ENCODE data around the gene NTF4. TPM values are rescaled to one million over a fixed set of nuclear protein-coding genes. Genes with fewer than 3 reads are reported as not detected.

Gene NTF4, protein sequence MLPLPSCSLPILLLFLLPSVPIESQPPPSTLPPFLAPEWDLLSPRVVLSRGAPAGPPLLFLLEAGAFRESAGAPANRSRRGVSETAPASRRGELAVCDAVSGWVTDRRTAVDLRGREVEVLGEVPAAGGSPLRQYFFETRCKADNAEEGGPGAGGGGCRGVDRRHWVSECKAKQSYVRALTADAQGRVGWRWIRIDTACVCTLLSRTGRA
- total RNA-seq (ENCODE audit: low replicate concordance): 3.9 and 5.2 TPM in 2 replicates
- long read RNA-seq: 0 reads

DNA sequence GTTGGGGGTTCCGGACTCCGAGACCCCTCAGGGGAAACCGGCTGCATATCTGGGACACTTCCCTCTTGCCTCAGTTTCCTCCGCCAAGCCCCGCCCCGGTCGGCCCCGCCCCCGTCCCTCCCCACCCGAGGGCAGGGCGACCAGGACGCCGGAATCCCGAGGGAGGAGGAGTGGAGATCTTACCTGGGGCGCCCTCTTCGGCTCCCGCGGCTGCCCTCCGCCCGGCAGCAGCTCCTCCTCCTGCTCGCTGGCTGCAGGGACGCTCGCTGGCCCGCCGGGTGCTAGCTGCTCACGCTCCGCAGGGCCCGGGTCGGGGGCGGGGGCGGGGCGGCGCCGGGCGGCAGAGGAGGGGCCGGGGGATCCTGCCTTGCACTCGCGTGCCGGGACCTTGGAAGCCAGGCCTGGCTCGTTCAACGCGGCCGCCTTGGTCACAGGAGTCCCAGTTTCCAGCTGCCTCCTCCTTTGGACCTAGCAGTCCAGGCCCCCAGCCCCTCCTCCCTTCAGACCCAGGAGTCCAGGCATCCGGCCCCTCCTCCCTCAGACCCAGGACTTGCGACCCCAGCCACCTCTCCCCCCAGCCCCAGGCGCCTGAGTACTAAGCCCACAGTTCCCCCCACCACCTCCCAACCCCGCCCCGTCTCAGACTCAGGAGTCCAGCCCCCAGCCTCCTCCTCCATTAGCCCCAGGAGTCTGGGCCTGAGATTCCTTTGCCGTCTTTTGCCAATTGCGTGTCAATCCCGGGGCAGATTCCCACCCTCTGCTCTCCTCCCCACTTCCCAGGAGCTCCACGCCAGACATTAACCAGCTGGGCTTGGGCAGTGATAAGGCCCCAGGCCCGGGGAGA lies at the start of gene NTF4:
TSS of gene NTF4 (minus strand) at position 51 of the 844 bp plus-strand sequence. CDS start 2,821 bp downstream, outside the sequence.
- Mint-ChIP-seq H3K27ac (no peak within 1 kb of the TSS), H3K36me3 (no peaks in the 10 kb centered on the region), H3K4me1 (ENCODE audit: unreplicated experiment) (peaks cover 20% of the 10 kb centered on the region), H3K4me3 (peak within 1 kb of the TSS; percentile 67), H3K9me3 (peaks cover 5% of the 10 kb centered on the region), H3K27me3 (peaks cover 38% of the 10 kb centered on the region)
- TF ChIP-seq, protein P1, sequence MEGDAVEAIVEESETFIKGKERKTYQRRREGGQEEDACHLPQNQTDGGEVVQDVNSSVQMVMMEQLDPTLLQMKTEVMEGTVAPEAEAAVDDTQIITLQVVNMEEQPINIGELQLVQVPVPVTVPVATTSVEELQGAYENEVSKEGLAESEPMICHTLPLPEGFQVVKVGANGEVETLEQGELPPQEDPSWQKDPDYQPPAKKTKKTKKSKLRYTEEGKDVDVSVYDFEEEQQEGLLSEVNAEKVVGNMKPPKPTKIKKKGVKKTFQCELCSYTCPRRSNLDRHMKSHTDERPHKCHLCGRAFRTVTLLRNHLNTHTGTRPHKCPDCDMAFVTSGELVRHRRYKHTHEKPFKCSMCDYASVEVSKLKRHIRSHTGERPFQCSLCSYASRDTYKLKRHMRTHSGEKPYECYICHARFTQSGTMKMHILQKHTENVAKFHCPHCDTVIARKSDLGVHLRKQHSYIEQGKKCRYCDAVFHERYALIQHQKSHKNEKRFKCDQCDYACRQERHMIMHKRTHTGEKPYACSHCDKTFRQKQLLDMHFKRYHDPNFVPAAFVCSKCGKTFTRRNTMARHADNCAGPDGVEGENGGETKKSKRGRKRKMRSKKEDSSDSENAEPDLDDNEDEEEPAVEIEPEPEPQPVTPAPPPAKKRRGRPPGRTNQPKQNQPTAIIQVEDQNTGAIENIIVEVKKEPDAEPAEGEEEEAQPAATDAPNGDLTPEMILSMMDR (conservative IDR thresholded peaks at IDR 0.05): no peak
- DNase-seq (ENCODE audit: extremely low spot score, unreplicated experiment): peak; percentile 78

DNA sequence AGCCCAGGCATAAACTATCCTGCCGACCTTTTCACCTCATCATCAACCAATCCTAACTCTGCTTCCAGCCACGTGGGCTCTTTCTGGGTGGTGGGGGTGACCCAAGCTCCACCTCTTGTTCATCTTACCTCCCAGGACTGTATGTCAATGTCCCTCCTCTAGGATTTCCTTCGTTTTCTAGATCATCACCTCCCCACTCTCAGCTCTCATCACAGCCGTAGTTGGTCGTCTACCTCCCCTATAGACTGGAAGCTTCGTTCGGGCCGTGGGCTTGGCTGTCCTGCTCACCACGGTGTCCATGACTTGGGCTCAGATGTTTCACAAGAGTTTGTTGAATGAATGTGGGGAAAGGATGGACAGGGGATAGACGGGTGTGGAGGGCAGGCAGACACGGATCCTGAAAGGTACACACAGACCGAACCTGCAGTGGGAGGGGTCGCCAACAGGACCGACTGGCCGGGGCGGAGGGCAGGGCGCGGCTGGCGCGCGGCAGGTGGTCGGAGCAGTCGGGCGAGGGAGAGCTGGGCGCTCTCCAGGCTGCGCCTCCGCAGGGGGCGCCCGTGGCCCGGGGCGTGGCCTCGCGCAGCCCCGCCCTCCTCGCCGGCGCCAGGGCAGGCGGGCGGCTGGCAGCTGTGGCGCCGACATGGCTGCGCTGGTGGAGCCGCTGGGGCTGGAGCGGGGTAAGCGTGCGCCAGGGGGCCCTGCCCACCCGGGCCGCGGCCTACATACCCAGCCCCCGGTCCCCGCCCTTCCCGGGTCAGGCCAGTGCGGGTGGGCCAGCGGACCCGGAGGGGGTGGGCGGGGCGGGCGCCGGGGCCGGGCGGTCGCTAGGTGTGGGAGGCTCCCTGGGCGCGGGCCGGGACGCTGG lies 49.4 kb upstream of the NTF4 start, which contains the start of gene LIN7B:
TSS of gene LIN7B (plus strand) at position 609 of the 868 bp plus-strand sequence. CDS start at position 644, 35 bp downstream.
- Mint-ChIP-seq H3K27ac (peak within 1 kb of the TSS; percentile 86), H3K9me3 (no peaks in the 10 kb centered on the region), H3K36me3 (peaks cover 3% of the 10 kb centered on the region), H3K27me3 (no peaks in the 10 kb centered on the region), H3K4me3 (peak within 1 kb of the TSS; percentile 90), H3K4me1 (ENCODE audit: unreplicated experiment) (peaks cover 34% of the 10 kb centered on the region)
- DNase-seq (ENCODE audit: extremely low spot score, unreplicated experiment): no peak
- TF ChIP-seq, protein P1 (conservative IDR thresholded peaks at IDR 0.05): peak; percentile 53

DNA sequence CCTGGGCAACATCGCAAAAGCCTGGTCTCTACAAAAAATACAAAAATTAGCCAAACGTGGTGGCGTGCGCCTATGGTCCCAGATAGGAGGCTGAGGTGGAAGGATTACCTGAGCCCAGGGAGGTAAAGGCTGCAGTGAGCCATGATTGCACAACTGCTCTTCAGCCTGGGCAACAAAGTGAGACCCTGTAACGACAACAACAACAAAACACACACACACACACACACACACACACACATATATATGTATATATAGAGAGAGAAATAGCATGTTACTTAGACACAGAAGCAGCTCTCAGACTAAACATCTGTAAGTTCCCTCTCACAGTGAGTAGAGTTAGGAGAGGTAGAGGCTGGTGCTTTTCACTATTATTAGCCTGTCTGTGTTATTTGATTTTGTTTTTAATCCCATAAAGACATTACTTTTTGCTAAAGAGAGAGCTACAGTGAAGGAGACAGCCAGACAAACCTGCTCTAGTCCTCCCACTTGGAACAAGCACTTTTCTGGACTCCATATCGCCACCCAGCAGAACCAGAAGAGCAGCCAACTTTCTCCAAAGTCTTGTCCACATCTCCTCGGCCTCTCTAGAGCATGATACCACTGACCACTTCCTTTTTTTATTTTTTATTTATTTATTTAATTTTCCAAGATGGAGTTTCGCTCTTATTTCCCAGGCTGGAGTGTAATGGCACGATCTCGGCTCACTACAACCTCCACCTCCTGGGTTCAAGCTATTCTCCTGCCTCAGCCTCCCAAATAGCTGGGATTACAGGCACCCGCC lies 46.8 kb upstream of the NTF4 start:
- peak overlapping the region; percentile 67 for H3K4me3 Mint-ChIP-seq
- TF ChIP-seq, protein P1 (conservative IDR thresholded peaks at IDR 0.05): no peak
- peaks cover 38% of the 10 kb centered on the region for H3K4me1 Mint-ChIP-seq (ENCODE audit: unreplicated experiment)
- no peaks in the 10 kb centered on the region for H3K9me3 Mint-ChIP-seq
- H3K27ac Mint-ChIP-seq: peak overlapping the region; percentile 38
- no peak for DNase-seq (ENCODE audit: extremely low spot score, unreplicated experiment)
- H3K27me3 Mint-ChIP-seq: no peaks in the 10 kb centered on the region
- peaks cover 19% of the 10 kb centered on the region for H3K36me3 Mint-ChIP-seq

DNA sequence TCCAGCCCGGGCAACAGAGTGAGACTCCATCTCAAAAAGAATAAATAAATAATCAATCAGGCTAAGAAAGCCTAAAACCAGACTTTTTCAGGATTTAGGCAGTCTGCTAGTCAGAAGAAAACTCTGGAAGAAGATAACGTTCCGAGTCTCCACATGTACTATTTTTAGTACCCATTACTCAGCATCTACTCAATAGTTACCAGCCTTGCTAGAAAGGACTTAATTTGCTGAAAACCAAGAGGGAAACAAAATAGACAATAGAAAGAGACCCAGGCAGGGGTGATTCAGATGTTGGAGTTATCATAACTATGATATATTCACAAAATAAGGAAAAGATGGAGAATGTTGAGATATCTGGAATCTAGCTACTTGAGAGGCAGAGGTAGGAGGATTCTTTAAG lies 45.9 kb upstream of the NTF4 start:
- Mint-ChIP-seq H3K4me1 (ENCODE audit: unreplicated experiment) (peaks cover 38% of the 10 kb centered on the region), H3K4me3 (no peak overlapping the region), H3K36me3 (peaks cover 19% of the 10 kb centered on the region), H3K27ac (no peak overlapping the region), H3K27me3 (no peaks in the 10 kb centered on the region), H3K9me3 (no peaks in the 10 kb centered on the region)
- TF ChIP-seq, protein P1 (conservative IDR thresholded peaks at IDR 0.05): no peak
- DNase-seq (ENCODE audit: extremely low spot score, unreplicated experiment): no peak

Data from type B pancreatic cell (in vitro differentiated cells).